ENCODE measurements around the gene PUM1. TPM values are rescaled to one million over a fixed set of nuclear protein-coding genes. Genes with fewer than 3 reads are reported as not detected.

The PUM1 gene
- total and polyA plus RNA-seq, 2 of the 8 experiments (the other 6 are each of a cell fraction or from before 2014, with no cell fraction given): 122 to 177 TPM

- TF ChIP-seq SAP30 (IDR thresholded peaks at IDR 0.05; ENCODE audit: insufficient read depth, insufficient replicate concordance, low read length): no peak
- TF ChIP-seq FOSL1 (IDR thresholded peaks at IDR 0.05; ENCODE audit: insufficient read depth, low read depth, low read length): no peak
- no peak for TF ChIP-seq EGR1 (IDR thresholded peaks at IDR 0.05; ENCODE audit: borderline replicate concordance, low read depth, low read length)
Observed at GRCh38 chr1:30969903-30970302, 95.6 kb downstream of the PUM1 start (continued).

Measured in H1 (cell line).